Islet precursor cell (in vitro differentiated cells): ENCODE results near the gene TMOD1.
"Not testable (repeated sequence)": the region's sequence is repeated elsewhere in the genome, so short reads cannot be mapped to it uniquely, and the experiment has no call there.

ENCODE experiments used
- DNase-seq: peaks from one replicate; pipeline ENCODE4 v3.0.0-alpha.2; 2018

TMOD1 gene

GRCh38 chr9:97568461-97569275 is 67.2 kb downstream of the TMOD1 start:
- DNase-seq = peak; percentile 37

GRCh38 chr9:97570899-97571298 is 69.4 kb downstream of the TMOD1 start:
- peak; percentile 42 for DNase-seq

- DNase-seq = peak; percentile 53
These were observed 70.2 kb downstream of the TMOD1 start for GRCh38 chr9:97571664-97572063.

GRCh38 chr9:97572196-97572891 is 70.9 kb downstream of the TMOD1 start:
- peak; percentile 35 for DNase-seq

- peak; percentile 29 for DNase-seq
These were observed 71.5 kb downstream of the TMOD1 start for GRCh38 chr9:97572892-97573365.

GRCh38 chr9:97573482-97574073 is 72.1 kb downstream of the TMOD1 start:
- no peak for DNase-seq

GRCh38 chr9:97574101-97574571 is 72.7 kb downstream of the TMOD1 start:
- not testable (repeated sequence) for DNase-seq

GRCh38 chr9:97574921-97575672 is 73.6 kb downstream of the TMOD1 start:
- DNase-seq = peak; percentile 15

GRCh38 chr9:97575673-97576200 is 74.3 kb downstream of the TMOD1 start:
- no peak for DNase-seq

GRCh38 chr9:97577051-97577450 is 75.6 kb downstream of the TMOD1 start:
- DNase-seq = peak; percentile 23

GRCh38 chr9:97578846-97579245 is 77.4 kb downstream of the TMOD1 start:
- DNase-seq = peak; percentile 22

GRCh38 chr9:97579914-97580313 is 78.4 kb downstream of the TMOD1 start:
- DNase-seq = no peak

GRCh38 chr9:97581590-97581989 is 80.1 kb downstream of the TMOD1 start:
- DNase-seq = not testable (repeated sequence)

- not testable (repeated sequence) for DNase-seq
These were observed 83.3 kb downstream of the TMOD1 start for GRCh38 chr9:97584778-97585177.

- not testable (repeated sequence) for DNase-seq
These were observed 85.4 kb downstream of the TMOD1 start for GRCh38 chr9:97586909-97587308.

- DNase-seq = no peak
These were observed 90.1 kb downstream of the TMOD1 start for GRCh38 chr9:97591535-97591934.

- DNase-seq = no peak
These were observed 90.7 kb downstream of the TMOD1 start for GRCh38 chr9:97592126-97592525.

- DNase-seq = no peak
These were observed 92.5 kb downstream of the TMOD1 start for GRCh38 chr9:97593960-97594359.

- no peak for DNase-seq
These were observed 93.0 kb downstream of the TMOD1 start for GRCh38 chr9:97594381-97594921.

- DNase-seq = no peak
These were observed 95.4 kb downstream of the TMOD1 start for GRCh38 chr9:97596906-97597305.

- DNase-seq = peak; percentile 85
These were observed 97.2 kb downstream of the TMOD1 start for GRCh38 chr9:97598461-97599288.
